HG03045 (cell line): ENCODE results near the gene ASL.
A peak's percentile ranks its signal among the peaks of the same experiment; 100 is the strongest.
"Not testable (repeated sequence)": the region's sequence is repeated elsewhere in the genome, so short reads cannot be mapped to it uniquely, and the experiment has no call there.

Experiments used
- ATAC-seq: cut with Tn5 transposase; IDR thresholded peaks from one replicate; pipeline ENCODE4 v1.9.1; 2021; ENCODE audit warnings: mild to moderate bottlenecking, moderate library complexity; ENCODE audit not compliant: unreplicated experiment

Gene ASL

GRCh38 chr7:66075590-66076461, at the start of gene ASL:
Gene ASL, plus strand, starts transcription at chr7:66075819. Its CDS starts 263 bp downstream, at chr7:66076082.
- ATAC-seq: peak; percentile 100

GRCh38 chr7:66028342-66028741, 47.3 kb upstream of the ASL start:
- not testable (repeated sequence) for ATAC-seq

- no peak for ATAC-seq
Measured at GRCh38 chr7:66033471-66034385, 41.9 kb upstream of the ASL start.

GRCh38 chr7:66034436-66035010, 41.1 kb upstream of the ASL start:
- ATAC-seq: not testable (repeated sequence)

- no peak for ATAC-seq
Measured at GRCh38 chr7:66036382-66036781, 39.2 kb upstream of the ASL start.

GRCh38 chr7:66036788-66037187, 38.8 kb upstream of the ASL start:
- no peak for ATAC-seq

- no peak for ATAC-seq
Measured at GRCh38 chr7:66039094-66039670, 36.4 kb upstream of the ASL start.

- ATAC-seq: no peak
Measured at GRCh38 chr7:66043681-66044497, 31.7 kb upstream of the ASL start.

- ATAC-seq: not testable (repeated sequence)
Measured at GRCh38 chr7:66044498-66044854, 31.1 kb upstream of the ASL start.

GRCh38 chr7:66047426-66047825, 28.2 kb upstream of the ASL start:
- no peak for ATAC-seq

GRCh38 chr7:66049886-66050285, 25.7 kb upstream of the ASL start:
- ATAC-seq: not testable (repeated sequence)

- no peak for ATAC-seq
Measured at GRCh38 chr7:66050337-66050957, 25.2 kb upstream of the ASL start.

GRCh38 chr7:66050990-66051448, 24.6 kb upstream of the ASL start:
- no peak for ATAC-seq

- ATAC-seq: no peak
Measured at GRCh38 chr7:66052447-66052846, 23.2 kb upstream of the ASL start.

GRCh38 chr7:66054063-66054462, 21.6 kb upstream of the ASL start:
- ATAC-seq: no peak

GRCh38 chr7:66055321-66055956, 20.2 kb upstream of the ASL start:
- peak; percentile 49 for ATAC-seq

- no peak for ATAC-seq
Measured at GRCh38 chr7:66060796-66061195, 14.8 kb upstream of the ASL start.

GRCh38 chr7:66069732-66070131, 5.9 kb upstream of the ASL start:
- no peak for ATAC-seq

- no peak for ATAC-seq
Measured at GRCh38 chr7:66070222-66070621, 5.4 kb upstream of the ASL start.
